ENCODE data around the gene P2RX6. TPM values are rescaled to one million over a fixed set of nuclear protein-coding genes. Genes with fewer than 3 reads are reported as not detected.

P2RX6 gene
- total and polyA plus RNA-seq, 4 donors, result 0.05 to 0.59 (median 0.33) TPM

GRCh38 chr22:21010426-21011113 is 4.4 kb upstream of the P2RX6 start:
- no peaks in the 10 kb centered on the region for H3K27me3 ChIP-seq (ENCODE audit: control insufficient read depth in 4 of 4, insufficient read depth in 4 of 4, low read length in 3 of 4)
- no peaks in the 10 kb centered on the region for H3K9me3 ChIP-seq (ENCODE audit: control insufficient read depth in 4 of 4, low read length in 3 of 4)
- DNase-seq (ENCODE audit: low spot score), result no peak
- H3K4me3 ChIP-seq (ENCODE audit: low read depth in 1 of 3, low read length in 3 of 3), result no peak overlapping the region
- TF ChIP-seq HNF4A (conservative IDR thresholded peaks at IDR 0.05) (no peak), EGR1 (IDR thresholded peaks at IDR 0.05; ENCODE audit: low read depth in 2 of 2) (no peak), YY1 (IDR thresholded peaks at IDR 0.05) (no peak), REST (IDR thresholded peaks at IDR 0.05) (no peak), RXRA (IDR thresholded peaks at IDR 0.05) (no peak), ZBTB33 (IDR thresholded peaks at IDR 0.05) (no peak), FOXA1 (IDR thresholded peaks at IDR 0.05) (no peak), RAD21 (IDR thresholded peaks at IDR 0.05) (no peak), SP1 (IDR thresholded peaks at IDR 0.05) (no peak), FOXA2 (IDR thresholded peaks at IDR 0.05) (no peak), TAF1 (conservative IDR thresholded peaks at IDR 0.05) (no peak), HNF4G (IDR thresholded peaks at IDR 0.05) (no peak), ATF3 (IDR thresholded peaks at IDR 0.05) (no peak), JUND (IDR thresholded peaks at IDR 0.05) (no peak), GABPA (IDR thresholded peaks at IDR 0.05 in 1 of 2, conservative IDR thresholded peaks at IDR 0.05 in 1 of 2) (no peak), NR2F2 (IDR thresholded peaks at IDR 0.05) (no peak)
- TF ChIP-seq, protein P1, sequence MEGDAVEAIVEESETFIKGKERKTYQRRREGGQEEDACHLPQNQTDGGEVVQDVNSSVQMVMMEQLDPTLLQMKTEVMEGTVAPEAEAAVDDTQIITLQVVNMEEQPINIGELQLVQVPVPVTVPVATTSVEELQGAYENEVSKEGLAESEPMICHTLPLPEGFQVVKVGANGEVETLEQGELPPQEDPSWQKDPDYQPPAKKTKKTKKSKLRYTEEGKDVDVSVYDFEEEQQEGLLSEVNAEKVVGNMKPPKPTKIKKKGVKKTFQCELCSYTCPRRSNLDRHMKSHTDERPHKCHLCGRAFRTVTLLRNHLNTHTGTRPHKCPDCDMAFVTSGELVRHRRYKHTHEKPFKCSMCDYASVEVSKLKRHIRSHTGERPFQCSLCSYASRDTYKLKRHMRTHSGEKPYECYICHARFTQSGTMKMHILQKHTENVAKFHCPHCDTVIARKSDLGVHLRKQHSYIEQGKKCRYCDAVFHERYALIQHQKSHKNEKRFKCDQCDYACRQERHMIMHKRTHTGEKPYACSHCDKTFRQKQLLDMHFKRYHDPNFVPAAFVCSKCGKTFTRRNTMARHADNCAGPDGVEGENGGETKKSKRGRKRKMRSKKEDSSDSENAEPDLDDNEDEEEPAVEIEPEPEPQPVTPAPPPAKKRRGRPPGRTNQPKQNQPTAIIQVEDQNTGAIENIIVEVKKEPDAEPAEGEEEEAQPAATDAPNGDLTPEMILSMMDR (IDR thresholded peaks at IDR 0.05; ENCODE audit: low read depth, low read length, missing input control), result no peak
- TF ChIP-seq, protein P2, sequence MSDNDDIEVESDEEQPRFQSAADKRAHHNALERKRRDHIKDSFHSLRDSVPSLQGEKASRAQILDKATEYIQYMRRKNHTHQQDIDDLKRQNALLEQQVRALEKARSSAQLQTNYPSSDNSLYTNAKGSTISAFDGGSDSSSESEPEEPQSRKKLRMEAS (IDR thresholded peaks at IDR 0.05), result no peak
- H3K4me1 ChIP-seq (ENCODE audit: control insufficient read depth in 4 of 4, insufficient read depth in 4 of 4, low read length in 3 of 4), result peaks cover 0 to 7% (median 3%) of the 10 kb centered on the region in 4 donors
- WGBS, result 98% methylated on average over 3 of the region's 3 CpGs
- no peak overlapping the region for H3K9ac ChIP-seq (ENCODE audit: low read depth in 1 of 2, low read length in 2 of 2)
- no peaks in the 10 kb centered on the region for H3K36me3 ChIP-seq (ENCODE audit: control insufficient read depth in 4 of 4, insufficient read depth in 3 of 4, low read depth in 1 of 4, low read length in 3 of 4)
- H3K27ac ChIP-seq (ENCODE audit: low read depth in 1 of 2, low read length in 2 of 2), result no peak overlapping the region
